Esophagus (tissue), 2 donors: ENCODE results near the gene ZBTB25. TPM values are rescaled to one million over a fixed set of nuclear protein-coding genes. Genes with fewer than 3 reads are reported as not detected.

ENCODE experiments used
- H3K27ac ChIP-seq, 2 donors: one replicate each; pipeline ENCODE4 v1.5.1; 2013; ENCODE audit warnings: low read depth in 2 of 2, mild to moderate bottlenecking in 2 of 2, inconsistent platforms in 1 of 2, low read length in 1 of 2, moderate library complexity in 1 of 2
- H3K27me3 ChIP-seq, 2 donors: one replicate each; pipeline ENCODE4 v1.6.1; 2013; ENCODE audit warnings: low read length in 2 of 2, control low read depth in 1 of 2, mild to moderate bottlenecking in 1 of 2; ENCODE audit not compliant: insufficient read depth in 2 of 2, control insufficient read depth in 1 of 2
- H3K36me3 ChIP-seq, 2 donors: one replicate each; pipeline ENCODE4 v1.6.1; 2013; ENCODE audit warnings: low read length in 1 of 2; ENCODE audit not compliant: control insufficient read depth in 2 of 2, insufficient read depth in 2 of 2
- H3K4me1 ChIP-seq, 2 donors: one replicate each; pipeline ENCODE4 v1.6.1; 2013; ENCODE audit warnings: low read length in 1 of 2; ENCODE audit not compliant: control insufficient read depth in 2 of 2, insufficient read depth in 2 of 2
- H3K4me3 ChIP-seq, 2 donors: one replicate each; pipeline ENCODE4 v1.5.1; 2013; ENCODE audit warnings: low read length in 2 of 2, mild to moderate bottlenecking in 2 of 2, low read depth in 1 of 2, moderate library complexity in 1 of 2
- H3K9me3 ChIP-seq, 2 donors: one replicate each; pipeline ENCODE4 v1.6.1; 2013; ENCODE audit warnings: mild to moderate bottlenecking in 2 of 2, low read depth in 1 of 2, low read length in 1 of 2, moderate library complexity in 1 of 2; ENCODE audit not compliant: control insufficient read depth in 2 of 2, insufficient read depth in 1 of 2
- WGBS, 2 donors: extraction: QIAGEN DNeasy Blood & Tissue Kit; methylation state at CpG; one replicate each; pipeline ENCODE4 v1.1.7; 2013; 5-methylcytosine and 5-hydroxymethylcytosine counted together
- polyA plus RNA-seq, 2 donors: library from polyadenylated mRNA; stranded (reverse); fragments of 200-250 nt; gene quantifications; one replicate each; pipeline ENCODE4 v1.2.3, GENCODE V29; 2013
- donor health status: healthy with polysubstance abuse.
- donor health status: Bipolar disorder and iron deficiency.

Gene ZBTB25
- polyA plus RNA-seq, 2 donors: 1.7 to 2.7 TPM

- Histone ChIP-seq H3K36me3 (peaks cover 13 to 18% of the 10 kb centered on the region in 2 donors), H3K27ac (no peak overlapping the region)
Observed at GRCh38 chr14:64422756-64423155, 80.9 kb downstream of the ZBTB25 start.

GRCh38 chr14:64422005-64422404 lies 81.6 kb downstream of the ZBTB25 start:
- no peaks in the 10 kb centered on the region for H3K4me1 ChIP-seq
- H3K4me3 ChIP-seq: no peak overlapping the region
- no peak overlapping the region for H3K27ac ChIP-seq
- H3K36me3 ChIP-seq: peaks cover 8 to 20% of the 10 kb centered on the region in 2 donors
- 95 to 100% methylated on average over 1 of the region's 1 CpG for WGBS, 2 donors
- no peaks in the 10 kb centered on the region for H3K27me3 ChIP-seq
- H3K9me3 ChIP-seq: no peaks in the 10 kb centered on the region

More at GRCh38 chr14:64422756-64423155, 80.9 kb downstream of the ZBTB25 start:
- H3K9me3 ChIP-seq: no peaks in the 10 kb centered on the region
- no peak overlapping the region for H3K4me3 ChIP-seq
- H3K27me3 ChIP-seq: no peaks in the 10 kb centered on the region
- 88 to 89% methylated on average over 7 of the region's 7 CpGs for WGBS, 2 donors
- H3K4me1 ChIP-seq: no peaks in the 10 kb centered on the region

DNA sequence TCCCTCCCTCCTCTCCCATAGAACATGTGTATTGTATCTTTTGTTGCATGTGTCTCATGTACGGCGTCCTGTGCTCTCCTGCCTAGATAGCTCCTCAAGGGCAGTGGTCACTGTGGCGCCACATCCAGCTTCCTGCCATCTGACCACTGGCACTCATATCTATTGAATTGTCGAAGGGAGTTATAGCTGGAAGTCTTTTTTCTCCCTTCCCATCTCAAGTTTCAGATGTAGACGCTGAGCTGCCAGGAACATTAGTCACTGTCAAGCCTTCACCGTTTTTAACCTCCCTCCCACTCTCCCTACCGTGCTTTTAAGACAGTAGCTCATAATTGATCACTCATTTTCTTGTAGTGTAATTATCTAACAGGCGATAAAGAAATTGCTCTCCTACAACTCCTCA lies 82.5 kb downstream of the ZBTB25 start:
- Histone ChIP-seq H3K36me3 (peaks cover 8 to 22% of the 10 kb centered on the region in 2 donors), H3K9me3 (no peaks in the 10 kb centered on the region)
- 63 to 64% methylated on average over 8 of the region's 8 CpGs for WGBS, 2 donors

GRCh38 chr14:64419003-64419402 lies 84.6 kb downstream of the ZBTB25 start:
- Histone ChIP-seq H3K27me3 (no peaks in the 10 kb centered on the region), H3K4me1 (no peaks in the 10 kb centered on the region), H3K9me3 (no peaks in the 10 kb centered on the region), H3K4me3 (no peak overlapping the region), H3K27ac (no peak overlapping the region), H3K36me3 (peaks cover 8 to 22% of the 10 kb centered on the region in 2 donors)
- 84% methylated on average over 7 of the region's 7 CpGs for WGBS, 2 donors

More for the DNA sequence above, 82.5 kb downstream of the ZBTB25 start:
- Histone ChIP-seq H3K4me1 (no peaks in the 10 kb centered on the region), H3K4me3 (no peak overlapping the region), H3K27me3 (no peaks in the 10 kb centered on the region), H3K27ac (no peak overlapping the region)

DNA sequence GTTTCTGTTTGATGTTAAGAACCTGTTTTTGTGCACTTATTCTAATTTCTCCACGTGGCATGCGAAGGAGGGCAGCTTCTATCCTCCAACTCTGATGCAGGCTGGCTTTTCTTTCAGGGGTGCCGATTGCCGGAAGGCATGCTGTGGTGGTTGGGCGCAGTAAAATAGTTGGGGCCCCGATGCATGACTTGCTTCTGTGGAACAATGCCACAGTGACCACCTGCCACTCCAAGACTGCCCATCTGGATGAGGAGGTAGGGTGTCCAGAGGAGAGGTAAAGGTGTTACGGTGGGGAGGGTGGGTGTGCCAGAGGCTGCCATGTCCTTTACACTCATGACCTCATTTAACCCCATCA lies 85.9 kb downstream of the ZBTB25 start:
- Histone ChIP-seq H3K27ac (no peak overlapping the region), H3K9me3 (no peaks in the 10 kb centered on the region), H3K27me3 (no peaks in the 10 kb centered on the region), H3K4me3 (no peak overlapping the region), H3K4me1 (no peaks in the 10 kb centered on the region), H3K36me3 (peaks cover 8 to 22% of the 10 kb centered on the region in 2 donors)
- WGBS, 2 donors: 97 to 99% methylated on average over 7 of the region's 7 CpGs

GRCh38 chr14:64417055-64417770 lies 86.4 kb downstream of the ZBTB25 start:
- no peaks in the 10 kb centered on the region for H3K9me3 ChIP-seq
- H3K4me3 ChIP-seq: no peak overlapping the region
- no peaks in the 10 kb centered on the region for H3K27me3 ChIP-seq
- WGBS, 2 donors: 90 to 91% methylated on average over 5 of the region's 5 CpGs
- H3K36me3 ChIP-seq: peaks cover 8 to 22% of the 10 kb centered on the region in 2 donors
- no peak overlapping the region for H3K27ac ChIP-seq
- H3K4me1 ChIP-seq: no peaks in the 10 kb centered on the region

- H3K4me1 ChIP-seq: no peaks in the 10 kb centered on the region
- H3K27ac ChIP-seq: no peak overlapping the region
- peaks cover 8 to 22% of the 10 kb centered on the region in 2 donors for H3K36me3 ChIP-seq
- WGBS, 2 donors: 72 to 79% methylated on average over 3 of the region's 3 CpGs
- H3K9me3 ChIP-seq: no peaks in the 10 kb centered on the region
- no peaks in the 10 kb centered on the region for H3K27me3 ChIP-seq
- no peak overlapping the region for H3K4me3 ChIP-seq
Observed at GRCh38 chr14:64416348-64416932, 87.2 kb downstream of the ZBTB25 start.

DNA sequence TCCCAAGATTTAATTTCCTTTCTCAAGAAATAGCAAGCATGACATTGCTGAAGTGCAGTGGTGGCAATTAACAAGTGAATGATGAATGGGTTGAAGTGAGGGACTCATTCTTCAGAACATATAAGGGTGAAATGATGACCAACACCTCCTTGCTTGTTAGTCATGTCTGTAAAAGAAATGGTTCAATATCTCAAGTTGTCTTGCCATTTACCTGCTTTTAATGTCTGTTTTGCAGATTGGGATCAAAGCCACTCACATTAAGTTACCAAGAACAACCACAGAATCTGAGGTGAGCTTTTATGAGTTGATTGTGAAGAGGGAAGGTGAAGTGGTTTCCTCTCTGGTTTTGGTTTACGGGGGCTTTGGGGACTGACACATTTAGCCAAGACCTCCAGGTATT lies 91.4 kb downstream of the ZBTB25 start:
- Histone ChIP-seq H3K9me3 (no peaks in the 10 kb centered on the region), H3K4me3 (no peak overlapping the region), H3K27me3 (no peaks in the 10 kb centered on the region), H3K27ac (no peak overlapping the region), H3K36me3 (peaks cover 0 to 4% of the 10 kb centered on the region in 2 donors), H3K4me1 (no peaks in the 10 kb centered on the region)
- WGBS, 2 donors: 88 to 95% methylated on average over 1 of the region's 1 CpG

DNA sequence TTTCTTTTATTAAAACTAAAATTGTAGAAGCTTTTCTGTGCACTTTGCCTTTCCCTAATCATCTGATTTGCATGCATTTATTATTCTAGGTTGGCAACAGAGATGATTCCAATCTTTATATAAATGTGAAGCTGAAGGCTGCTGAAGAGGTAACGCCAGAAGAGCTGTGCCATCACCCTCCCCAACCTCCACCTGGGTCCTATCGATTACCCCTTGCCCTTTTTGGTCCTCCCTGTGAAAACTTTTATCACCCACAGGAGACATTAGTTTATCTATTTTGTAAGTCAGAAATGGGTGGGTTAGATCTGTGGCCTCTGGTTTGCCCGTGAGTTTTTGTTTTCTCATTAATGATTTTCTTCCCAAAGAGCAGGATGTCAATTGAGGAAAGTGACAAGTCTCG lies 92.6 kb downstream of the ZBTB25 start:
- Histone ChIP-seq H3K36me3 (no peaks in the 10 kb centered on the region), H3K9me3 (no peaks in the 10 kb centered on the region), H3K27me3 (no peaks in the 10 kb centered on the region), H3K4me1 (no peaks in the 10 kb centered on the region), H3K4me3 (no peak overlapping the region), H3K27ac (no peak overlapping the region)
- WGBS, 2 donors: 92 to 97% methylated on average over 4 of the region's 4 CpGs
